Body of pancreas (tissue), 4 donors: Measurements from ENCODE around the gene UGT1A5. TPM values are rescaled to one million over a fixed set of nuclear protein-coding genes. Genes with fewer than 3 reads are reported as not detected.
A peak's percentile ranks its signal among the peaks of the same experiment; 100 is the strongest.

Experiments used
- ATAC-seq: fragments of 150-250 bp; one replicate; pipeline ENCODE4 v1.9.1; 2016
- DNase-seq, 4 donors: peaks; one replicate each; pipeline ENCODE4 v3.0.0-alpha.2; 2019
- H3K27ac ChIP-seq, 4 donors: fragments of 200-600 bp; sonication (generic); 1 replicate in 3 of 4; 2 replicates in 1 of 4; pipeline versions ENCODE4 v1.5.1 to v1.6.1; 2016 to 2019; ENCODE audit warnings: mild to moderate bottlenecking in 1 of 4, mixed read lengths in 1 of 4, moderate library complexity in 1 of 4
- H3K27me3 ChIP-seq, 2 donors: fragments of 200-600 bp; sonication (generic); one replicate each; pipeline ENCODE4 v1.6.0; 2016; ENCODE audit warnings: mild to moderate bottlenecking in 1 of 2
- H3K36me3 ChIP-seq, 2 donors: fragments of 200-600 bp; sonication (generic); replicated peaks in 1 of 2; 2 replicates each; pipeline ENCODE4 v1.5.1; 2016; ENCODE audit warnings: low read depth in 2 of 2; ENCODE audit not compliant: insufficient read depth in 1 of 2
- H3K4me1 ChIP-seq: fragments of 200-600 bp; sonication (generic); one replicate; pipeline ENCODE4 v1.6.0; 2016
- H3K4me3 ChIP-seq, 2 donors: fragments of 200-600 bp; sonication (generic); 1 replicate in 1 of 2; 2 replicates in 1 of 2; pipeline ENCODE4 v1.5.1; 2016 to 2019
- H3K9me3 ChIP-seq, 3 donors: fragments of 200-600 bp; sonication (generic); 1 replicate in 2 of 3; 2 replicates in 1 of 3; pipeline ENCODE4 v1.5.1; 2016
- CTCF ChIP-seq, 7 experiments: fragments of 450-650 bp in 4 of 7; fragments of 200-600 bp in 3 of 7; sonication (generic) in 3 of 7; IDR thresholded peaks; one replicate each; pipeline ENCODE4 v1.5.1; 2016 to 2019; ENCODE audit warnings: antibody characterized with exemption in 7 of 7
- POLR2A ChIP-seq, 3 donors: fragments of 450-650 bp; IDR thresholded peaks; one replicate each; pipeline ENCODE4 v1.6.1; 2016; ENCODE audit warnings: antibody characterized with exemption in 3 of 3, mild to moderate bottlenecking in 2 of 3
- WGBS, 2 donors: methylation state at CpG; one replicate each; pipeline ENCODE4 v1.1.5; 2017; 5-methylcytosine and 5-hydroxymethylcytosine counted together
- intact Hi-C: fragments of 100-400 bp; cut with DNase I; formaldehyde crosslinking; loops from one replicate; pipeline ENCODE4 v1.15.1; 2023
- total RNA-seq, 2 donors: library from RNA; depleted of rRNA; stranded (reverse); fragments of >200 nt; gene quantifications; one replicate each; pipeline ENCODE4 v1.1.0, GENCODE V29; 2016

Gene UGT1A5
- total RNA-seq, 2 donors from 2014 or later, result not detected

DNA sequence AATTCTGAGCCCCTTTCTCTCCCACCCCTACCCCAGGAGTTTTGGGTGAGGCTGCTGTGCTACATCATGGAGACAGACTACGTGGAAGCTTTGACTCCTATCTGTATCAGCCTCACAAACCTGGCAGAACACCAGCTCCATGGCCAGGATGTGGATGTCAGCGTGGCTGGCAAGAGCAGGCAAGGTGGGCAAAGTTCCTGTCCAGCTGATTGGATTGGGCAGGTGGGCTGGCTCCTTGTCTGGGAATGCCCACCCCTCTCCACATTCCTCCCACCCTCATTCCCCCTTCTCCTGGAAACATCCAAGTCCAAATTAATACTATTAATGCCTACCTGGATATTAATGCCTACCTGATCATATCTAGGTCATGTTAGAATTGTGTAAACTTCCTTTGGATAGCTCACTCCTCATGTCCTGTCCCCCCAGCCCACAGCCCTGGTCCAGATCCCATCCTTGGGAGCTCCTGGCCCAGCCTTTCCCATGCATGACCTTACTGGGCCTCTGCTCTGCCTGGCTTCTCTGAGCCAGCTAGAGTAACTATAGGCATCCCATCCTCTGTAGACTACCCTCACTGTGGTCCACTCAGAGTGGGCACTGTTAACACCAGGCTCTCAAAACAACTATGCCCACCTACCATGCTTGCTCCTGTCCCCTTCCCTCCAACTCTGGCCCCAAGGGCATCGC lies 89.6 kb downstream of the UGT1A5 start:
- WGBS, 2 donors, result 33 to 52% methylated on average over 1 to 3 of the region's 3 CpGs
- intact Hi-C loops, result no loop called here

DNA sequence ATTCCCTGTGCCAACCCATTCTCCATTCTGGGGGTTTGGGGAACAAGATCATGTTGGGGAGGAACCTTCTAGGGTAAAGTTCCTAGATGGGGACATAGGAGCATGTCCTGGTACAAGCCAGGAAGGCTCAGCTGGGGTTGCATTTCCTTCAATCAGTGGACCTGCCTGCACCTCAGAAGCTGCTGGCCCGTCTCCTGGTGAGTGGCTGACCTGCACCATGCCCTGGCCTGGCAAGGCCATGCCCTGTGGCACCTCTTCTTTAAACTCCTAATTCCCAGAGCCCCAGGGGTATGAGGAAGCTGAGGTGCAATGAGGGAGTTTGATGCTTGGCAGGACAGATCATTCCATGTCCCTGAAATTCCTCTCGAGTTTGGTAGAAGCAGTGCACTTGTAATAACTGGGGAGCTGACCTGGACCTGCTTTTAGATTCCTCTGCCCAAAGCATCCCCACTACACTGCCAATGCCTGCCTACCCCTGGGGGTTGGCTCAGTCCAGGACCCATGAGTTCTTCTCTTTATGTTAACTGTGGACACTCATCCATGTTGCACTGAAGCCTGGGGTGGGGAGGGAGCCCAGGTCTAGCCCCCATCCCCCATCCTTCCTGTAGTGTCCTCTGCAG lies 90.7 kb downstream of the UGT1A5 start:
- H3K4me3 ChIP-seq, result no peak overlapping the region
- ATAC-seq (no peak), DNase-seq (no peak)
- intact Hi-C loops, result no loop called here
- no peaks in the 10 kb centered on the region for H3K27me3 ChIP-seq
- no peaks in the 10 kb centered on the region for H3K4me1 ChIP-seq
- no peak overlapping the region for H3K27ac ChIP-seq
- 44 to 67% methylated on average over 1 to 2 of the region's 2 CpGs for WGBS, 2 donors
- H3K36me3 ChIP-seq, result no peaks in the 10 kb centered on the region
- no peaks in the 10 kb centered on the region for H3K9me3 ChIP-seq
- TF ChIP-seq POLR2A (IDR thresholded peaks at IDR 0.05) (no peak), CTCF (IDR thresholded peaks at IDR 0.05) (no peak)

More for the DNA sequence above, 89.6 kb downstream of the UGT1A5 start:
- Histone ChIP-seq H3K27me3 (no peaks in the 10 kb centered on the region), H3K9me3 (no peaks in the 10 kb centered on the region), H3K4me1 (no peaks in the 10 kb centered on the region), H3K4me3 (no peak overlapping the region), H3K36me3 (no peaks in the 10 kb centered on the region), H3K27ac (no peak overlapping the region)
- DNase-seq, result no peak
- ATAC-seq, result no peak
- no peak for TF ChIP-seq POLR2A (IDR thresholded peaks at IDR 0.05)
- no peak for TF ChIP-seq CTCF (IDR thresholded peaks at IDR 0.05)

- intact Hi-C loops, result no loop called here
- no peak for DNase-seq
- Histone ChIP-seq H3K4me3 (no peak overlapping the region), H3K9me3 (no peaks in the 10 kb centered on the region), H3K4me1 (no peaks in the 10 kb centered on the region), H3K36me3 (no peaks in the 10 kb centered on the region), H3K27ac (no peak overlapping the region), H3K27me3 (no peaks in the 10 kb centered on the region)
- no peak for ATAC-seq
- 35 to 56% methylated on average over 5 to 8 of the region's 8 CpGs for WGBS, 2 donors
- TF ChIP-seq POLR2A (IDR thresholded peaks at IDR 0.05), result no peak
- no peak for TF ChIP-seq CTCF (IDR thresholded peaks at IDR 0.05)
Measured at GRCh38 chr2:233803994-233804393, 91.3 kb downstream of the UGT1A5 start.

DNA sequence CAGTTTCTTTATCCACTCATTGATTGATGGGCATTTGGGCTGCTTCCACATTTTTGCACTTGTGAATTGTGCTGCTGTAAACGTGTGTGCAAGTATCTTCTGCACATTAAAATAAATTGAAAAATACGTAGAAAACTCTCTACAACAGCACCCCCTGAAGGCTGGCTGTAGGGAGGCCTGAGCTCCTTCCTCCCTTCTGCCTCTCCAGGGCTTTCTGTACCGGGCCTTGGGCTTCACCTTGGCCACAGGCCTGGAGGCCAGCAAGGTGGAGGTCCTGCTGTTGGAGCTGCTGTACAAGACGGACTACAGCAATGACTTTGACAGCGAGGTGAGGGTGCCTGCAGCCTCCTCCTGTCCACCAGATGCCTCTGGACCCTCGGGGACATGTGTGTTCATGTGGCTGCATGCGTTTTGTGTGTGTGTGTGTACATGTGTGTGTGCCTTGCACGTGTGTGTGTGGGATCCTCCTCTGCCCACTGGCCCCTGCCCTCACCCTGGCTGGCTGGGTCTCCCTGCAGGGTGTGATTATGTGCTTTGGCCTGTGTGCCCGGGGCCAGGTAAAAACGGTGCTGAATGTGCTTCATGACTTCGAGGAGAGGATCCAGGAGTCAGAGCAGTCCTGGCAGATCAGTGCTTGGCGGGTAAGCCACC lies 94.6 kb downstream of the UGT1A5 start:
- H3K9me3 ChIP-seq, result no peaks in the 10 kb centered on the region
- peak in 1 of 4 donors; percentile 5 for DNase-seq

More for the DNA sequence above, 94.6 kb downstream of the UGT1A5 start:
- TF ChIP-seq POLR2A (IDR thresholded peaks at IDR 0.05) (no peak), CTCF (IDR thresholded peaks at IDR 0.05) (no peak)
- intact Hi-C loops, result no loop called here
- no peaks in the 10 kb centered on the region for H3K36me3 ChIP-seq
- no peak for ATAC-seq
- no peak overlapping the region for H3K27ac ChIP-seq
- H3K4me3 ChIP-seq, result no peak overlapping the region
- WGBS, 2 donors, result 53 to 70% methylated on average over 9 to 12 of the region's 12 CpGs
- H3K27me3 ChIP-seq, result no peaks in the 10 kb centered on the region
- H3K4me1 ChIP-seq, result no peaks in the 10 kb centered on the region
